Upper lobe of left lung (tissue), 4 donors: ENCODE measurements around the gene GPR31.
"Not testable (repeated sequence)": the region's sequence is repeated elsewhere in the genome, so short reads cannot be mapped to it uniquely, and the experiment has no call there.

ENCODE experiments used
- CTCF ChIP-seq, 6 experiments: fragments of 450-650 bp in 4 of 6; fragments of 200-600 bp in 2 of 6; sonication (generic) in 2 of 6; IDR thresholded peaks; one replicate each; pipeline ENCODE4 v1.5.1; 2016 to 2019; ENCODE audit warnings: antibody characterized with exemption in 6 of 6
- POLR2A ChIP-seq, 4 donors: fragments of 450-650 bp; IDR thresholded peaks; one replicate each; pipeline ENCODE4 v1.5.1; 2016 to 2017; ENCODE audit warnings: antibody characterized with exemption in 4 of 4, mild to moderate bottlenecking in 2 of 4

GRCh38 chr6:167204059-167204348 is 46.2 kb upstream of the GPR31 start:
- not testable (repeated sequence) for TF ChIP-seq CTCF, POLR2A (IDR thresholded peaks at IDR 0.05)
